ENCODE data around the gene GLI3. TPM values are rescaled to one million over a fixed set of nuclear protein-coding genes. Genes with fewer than 3 reads are reported as not detected.

GLI3 gene
- total RNA-seq, 2 donors from 2014 or later, result 9.2 to 14.7 TPM

DNA sequence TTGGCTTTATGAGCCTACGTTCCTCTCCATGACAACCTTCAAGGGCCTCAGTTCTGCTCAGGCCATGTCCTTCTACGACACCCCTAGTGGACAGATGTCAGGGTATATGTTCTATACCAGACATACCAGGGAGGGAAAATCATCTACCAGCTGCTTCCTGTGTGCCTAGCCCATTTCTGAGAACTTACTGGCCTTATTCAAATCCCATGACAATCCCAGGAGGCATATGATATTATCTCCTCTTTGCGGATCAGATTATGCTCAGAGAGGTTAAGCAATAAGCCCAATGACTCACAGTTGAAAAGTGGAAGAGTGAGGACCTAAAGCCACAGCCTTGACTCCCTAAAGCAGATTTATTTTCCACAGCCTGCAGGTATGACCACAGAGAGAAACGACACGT lies 139.3 kb downstream of the GLI3 start:
- WGBS, result 85% methylated on average over 5 of the region's 5 CpGs
- TF ChIP-seq POLR2A (IDR thresholded peaks at IDR 0.05) (no peak), POLR2AphosphoS5 (IDR thresholded peaks at IDR 0.05) (no peak)
- TF ChIP-seq, protein P1, sequence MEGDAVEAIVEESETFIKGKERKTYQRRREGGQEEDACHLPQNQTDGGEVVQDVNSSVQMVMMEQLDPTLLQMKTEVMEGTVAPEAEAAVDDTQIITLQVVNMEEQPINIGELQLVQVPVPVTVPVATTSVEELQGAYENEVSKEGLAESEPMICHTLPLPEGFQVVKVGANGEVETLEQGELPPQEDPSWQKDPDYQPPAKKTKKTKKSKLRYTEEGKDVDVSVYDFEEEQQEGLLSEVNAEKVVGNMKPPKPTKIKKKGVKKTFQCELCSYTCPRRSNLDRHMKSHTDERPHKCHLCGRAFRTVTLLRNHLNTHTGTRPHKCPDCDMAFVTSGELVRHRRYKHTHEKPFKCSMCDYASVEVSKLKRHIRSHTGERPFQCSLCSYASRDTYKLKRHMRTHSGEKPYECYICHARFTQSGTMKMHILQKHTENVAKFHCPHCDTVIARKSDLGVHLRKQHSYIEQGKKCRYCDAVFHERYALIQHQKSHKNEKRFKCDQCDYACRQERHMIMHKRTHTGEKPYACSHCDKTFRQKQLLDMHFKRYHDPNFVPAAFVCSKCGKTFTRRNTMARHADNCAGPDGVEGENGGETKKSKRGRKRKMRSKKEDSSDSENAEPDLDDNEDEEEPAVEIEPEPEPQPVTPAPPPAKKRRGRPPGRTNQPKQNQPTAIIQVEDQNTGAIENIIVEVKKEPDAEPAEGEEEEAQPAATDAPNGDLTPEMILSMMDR (IDR thresholded peaks at IDR 0.05), result no peak

DNA sequence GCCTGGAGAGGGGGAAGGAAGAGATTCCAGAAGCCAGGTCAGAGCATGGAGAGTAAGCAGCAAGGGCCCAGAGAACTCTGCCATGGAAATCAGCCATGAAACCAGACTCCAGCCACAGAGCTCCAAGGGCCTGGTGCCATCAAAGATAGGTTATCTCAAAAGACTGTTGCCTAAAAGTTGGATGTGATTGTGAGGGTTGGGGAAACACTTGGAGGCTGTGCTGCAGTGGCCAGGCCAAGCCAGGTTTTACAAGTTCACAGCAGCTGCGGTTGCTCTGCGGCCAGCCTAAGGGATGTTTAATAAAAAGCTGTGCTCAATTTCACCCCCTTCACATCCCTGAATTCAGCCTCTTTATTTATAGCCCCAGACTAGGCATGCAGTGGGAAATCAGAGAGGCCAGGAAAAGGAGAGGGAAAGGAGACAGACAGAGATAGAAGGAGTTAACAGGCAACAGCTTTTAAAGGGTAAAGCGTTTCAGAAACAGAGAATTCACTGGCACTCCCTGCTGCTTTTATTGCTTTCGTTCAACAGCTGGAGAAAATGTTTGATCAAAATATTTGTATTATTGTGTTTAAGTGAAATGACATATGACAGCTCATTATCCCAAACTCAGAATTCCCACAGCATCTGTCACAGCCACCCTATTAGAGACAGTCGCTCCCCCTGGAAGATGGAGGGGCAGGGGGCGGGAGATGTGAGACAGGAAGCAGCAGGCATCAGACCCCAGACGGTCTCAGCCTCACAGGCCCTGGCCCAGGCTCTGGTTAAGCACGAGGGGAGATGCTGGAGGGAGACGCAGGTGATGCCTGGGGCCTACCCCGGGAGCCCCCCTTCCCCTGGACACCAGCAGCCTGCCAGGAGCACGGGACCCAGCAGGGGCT lies 140.1 kb downstream of the GLI3 start:
- Histone ChIP-seq H3K4me1 (replicated peaks) (no peaks in the 10 kb centered on the region), H3K27me3 (replicated peaks; ENCODE audit: insufficient read depth) (no peaks in the 10 kb centered on the region), H3K36me3 (no peaks in the 10 kb centered on the region), H3K27ac (no peak overlapping the region), H3K9me3 (no peaks in the 10 kb centered on the region), H3K4me3 (no peak overlapping the region)
- intact Hi-C loops (cut with DNase I), result loop anchor here (10.0 kb wide), 1 partner anchor 138 kb away; the partner anchor contains the start of gene GLI3
- TF ChIP-seq, protein P1 (IDR thresholded peaks at IDR 0.05), result no peak
- WGBS, result 43% methylated on average over 11 of the region's 11 CpGs
- DNase-seq (ENCODE audit: low spot score), result no peak

More for the DNA sequence above, 139.3 kb downstream of the GLI3 start:
- no peak for DNase-seq (ENCODE audit: low spot score)
- Histone ChIP-seq H3K27ac (no peak overlapping the region), H3K4me3 (no peak overlapping the region), H3K9me3 (no peaks in the 10 kb centered on the region), H3K27me3 (replicated peaks; ENCODE audit: insufficient read depth) (no peaks in the 10 kb centered on the region), H3K4me1 (replicated peaks) (no peaks in the 10 kb centered on the region), H3K36me3 (no peaks in the 10 kb centered on the region)
- intact Hi-C loops (cut with DNase I), result loop anchor here (10.0 kb wide), 1 partner anchor 137 kb away; the partner anchor contains the start of gene GLI3

DNA sequence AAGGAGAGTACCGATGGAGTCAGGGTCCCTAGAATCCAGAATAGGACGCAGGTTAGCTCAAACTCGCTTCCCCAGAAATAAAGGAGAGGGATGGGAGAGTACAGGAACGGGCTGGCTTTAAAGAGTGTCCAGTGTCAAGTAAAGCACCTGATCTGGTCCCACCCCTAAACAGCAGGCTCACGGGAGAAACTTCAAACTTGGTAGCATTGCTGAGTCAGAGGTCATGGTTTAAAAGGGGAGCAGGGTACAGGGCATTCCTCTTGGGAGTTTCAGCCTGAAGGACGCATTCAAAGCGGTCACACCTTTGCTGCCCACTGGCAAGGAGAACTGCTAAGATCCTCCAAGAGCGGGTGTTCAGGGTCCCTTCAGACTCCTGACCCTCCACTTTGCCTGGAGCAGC lies 140.7 kb downstream of the GLI3 start:
- Histone ChIP-seq H3K27ac (no peak overlapping the region), H3K36me3 (no peaks in the 10 kb centered on the region)
- intact Hi-C loops (cut with DNase I), result loop anchor here (10.0 kb wide), 1 partner anchor 139 kb away; the partner anchor contains the start of gene GLI3

DNA sequence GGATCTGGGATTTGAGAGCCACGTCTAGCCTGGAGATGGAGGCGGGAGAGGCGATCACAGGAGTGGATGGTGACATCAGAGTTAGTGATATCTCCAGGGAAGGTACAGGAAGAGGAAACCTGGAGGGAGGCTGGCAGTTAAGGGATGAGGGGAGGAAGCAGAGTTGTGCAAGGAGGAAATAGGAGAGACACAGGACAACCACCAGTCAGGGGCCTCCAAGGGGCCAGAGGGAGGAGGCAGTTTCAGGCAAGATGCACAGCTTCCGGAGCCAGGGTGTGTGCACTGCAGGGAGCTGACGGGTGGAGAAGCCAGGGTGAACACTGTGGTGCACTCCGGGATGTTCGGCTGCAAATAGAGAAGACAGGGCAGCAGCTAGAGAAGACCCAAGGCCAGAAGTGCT lies 141.2 kb downstream of the GLI3 start:
- intact Hi-C loops (cut with DNase I), result loop anchor here (10.0 kb wide), 1 partner anchor 139 kb away; the partner anchor contains the start of gene GLI3
- Histone ChIP-seq H3K27ac (no peak overlapping the region), H3K27me3 (replicated peaks; ENCODE audit: insufficient read depth) (no peaks in the 10 kb centered on the region), H3K36me3 (no peaks in the 10 kb centered on the region), H3K4me3 (no peak overlapping the region), H3K9me3 (no peaks in the 10 kb centered on the region), H3K4me1 (replicated peaks) (no peaks in the 10 kb centered on the region)
- no peak for DNase-seq (ENCODE audit: low spot score)
- WGBS, result 87% methylated on average over 7 of the region's 7 CpGs
- TF ChIP-seq, protein P1 (IDR thresholded peaks at IDR 0.05), result no peak
- no peak for TF ChIP-seq POLR2AphosphoS5 (IDR thresholded peaks at IDR 0.05)
- TF ChIP-seq POLR2A (IDR thresholded peaks at IDR 0.05), result no peak

More for the DNA sequence above, 140.7 kb downstream of the GLI3 start:
- H3K27me3 ChIP-seq (replicated peaks; ENCODE audit: insufficient read depth), result no peaks in the 10 kb centered on the region
- no peak for DNase-seq (ENCODE audit: low spot score)
- TF ChIP-seq, protein P1 (IDR thresholded peaks at IDR 0.05), result no peak
- TF ChIP-seq POLR2A (IDR thresholded peaks at IDR 0.05) (no peak), POLR2AphosphoS5 (IDR thresholded peaks at IDR 0.05) (no peak)
- 69% methylated on average over 8 of the region's 8 CpGs for WGBS
- no peaks in the 10 kb centered on the region for H3K4me1 ChIP-seq (replicated peaks)
- no peaks in the 10 kb centered on the region for H3K9me3 ChIP-seq
- H3K4me3 ChIP-seq, result no peak overlapping the region
